SU-DHL-6 (cell line): ENCODE measurements around the gene FAM227A.

Source experiments
- H2AFZ ChIP-seq: fragments of 200-600 bp; sonication (generic); 2 replicates; pipeline ENCODE4 v1.6.1; 2014; ENCODE audit warnings: low read depth, mild to moderate bottlenecking, moderate library complexity, mixed read lengths, antibody characterized with exemption, low read length; ENCODE audit not compliant: severe bottlenecking
- H3F3A ChIP-seq: fragments of 200-600 bp; shearing (Covaris generic); 2 replicates; pipeline ENCODE4 v1.6.0; 2016; ENCODE audit warnings: antibody characterized with exemption, mild to moderate bottlenecking; ENCODE audit not compliant: insufficient read depth
- H3K27ac ChIP-seq: fragments of 200-600 bp; sonication (generic); 2 replicates; pipeline ENCODE4 v1.5.1; 2016; ENCODE audit warnings: low read depth, mild to moderate bottlenecking, low read length, moderate library complexity, mixed read lengths
- H3K27me3 ChIP-seq: fragments of 200-600 bp; sonication (generic), shearing (Covaris generic); 2 replicates; pipeline ENCODE4 v1.6.0; 2014; ENCODE audit warnings: mild to moderate bottlenecking, low read length
- H3K36me3 ChIP-seq: fragments of 200-600 bp; sonication (generic); 2 replicates; pipeline ENCODE4 v1.6.1; 2014; ENCODE audit warnings: mild to moderate bottlenecking, low read length, mixed read lengths
- H3K4me2 ChIP-seq: fragments of 300-600, 200-600 bp; shearing (Covaris generic), sonication (generic); 2 replicates; pipeline ENCODE4 v1.6.0; 2014; ENCODE audit warnings: low read length, low read depth, mild to moderate bottlenecking; ENCODE audit not compliant: poor library complexity, severe bottlenecking
- H3K4me3 ChIP-seq: fragments of 200-600 bp; sonication (generic); 2 replicates; pipeline ENCODE4 v1.5.1; 2014; ENCODE audit warnings: antibody characterized with exemption, low read length, mild to moderate bottlenecking, mixed read lengths; ENCODE audit not compliant: insufficient read depth, poor library complexity, severe bottlenecking
- H3K79me2 ChIP-seq: fragments of 200-600 bp; sonication (generic); 2 replicates; pipeline ENCODE4 v1.6.1; 2014; ENCODE audit warnings: mild to moderate bottlenecking, low read length, moderate library complexity; ENCODE audit not compliant: insufficient read depth
- H3K9ac ChIP-seq: fragments of 200-600 bp; sonication (generic); 2 replicates; pipeline ENCODE4 v1.7.0; 2014; ENCODE audit warnings: mild to moderate bottlenecking, low read length
- H3K9me2 ChIP-seq: fragments of 200-600 bp; sonication (generic); replicated peaks from 2 replicates; pipeline ENCODE4 v1.6.1; 2014; ENCODE audit warnings: low read length; ENCODE audit not compliant: insufficient read depth
- H3K9me3 ChIP-seq: fragments of 200-600 bp; sonication (generic); 2 replicates; pipeline ENCODE4 v1.6.1; 2014; ENCODE audit warnings: low read length, mixed read lengths; ENCODE audit not compliant: insufficient read depth
- H4K20me1 ChIP-seq: fragments of 200-600 bp; sonication (generic); 2 replicates; pipeline ENCODE4 v1.6.1; 2014; ENCODE audit warnings: low read depth, mild to moderate bottlenecking, antibody characterized with exemption, low read length, moderate library complexity, mixed read lengths
- CTCF ChIP-seq: fragments of 200-600 bp; sonication (generic); IDR thresholded peaks from one replicate; pipeline ENCODE4 v1.5.1; 2017; ENCODE audit warnings: antibody characterized with exemption, mild to moderate bottlenecking, low read length, moderate library complexity; ENCODE audit not compliant: insufficient read depth, poor library complexity, severe bottlenecking
- EZH2phosphoT487 ChIP-seq: fragments of 200-600 bp; sonication (generic), shearing (Covaris generic); conservative IDR thresholded peaks from 2 replicates; pipeline ENCODE4 v1.6.1; 2018; ENCODE audit warnings: mild to moderate bottlenecking, antibody characterized with exemption, low read length, moderate library complexity, mixed read lengths

Gene FAM227A

DNA sequence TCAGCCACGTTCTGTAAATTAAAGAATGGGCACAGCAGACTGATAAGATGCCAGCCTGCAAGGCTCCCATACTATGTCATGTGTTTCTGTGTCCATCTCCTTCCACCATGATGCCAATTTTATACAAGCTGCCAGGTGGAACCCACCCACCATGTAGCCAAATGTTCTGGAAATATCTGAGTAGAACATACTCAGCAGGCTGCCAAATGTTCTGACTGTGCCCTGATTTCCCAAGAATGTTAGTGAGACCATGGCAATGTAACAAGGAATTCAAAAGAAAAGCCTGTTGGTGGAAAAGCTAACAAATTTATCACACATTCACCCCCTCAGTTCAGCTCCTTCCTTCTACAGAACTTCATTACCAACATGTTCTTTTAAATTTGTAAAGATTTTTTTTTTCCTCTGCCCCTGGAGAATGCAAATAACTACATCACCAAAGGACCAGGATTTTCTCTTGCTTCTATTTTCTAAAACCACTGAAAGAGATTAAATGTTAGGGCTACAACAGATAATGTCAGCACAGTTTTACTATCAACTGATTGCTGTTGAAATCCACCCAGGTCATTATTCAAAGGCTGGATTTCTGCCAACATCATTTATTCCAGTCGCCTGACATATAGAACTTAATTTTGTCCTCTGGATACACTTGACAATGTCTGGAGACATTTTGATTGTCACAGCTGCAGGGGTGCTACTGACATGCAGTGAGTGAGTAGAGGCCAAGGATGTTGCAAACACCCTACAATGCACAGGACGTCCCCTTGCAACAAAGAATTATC, 89.3 kb downstream of the FAM227A start:
- Histone ChIP-seq H3K27me3 (no peaks in the 10 kb centered on the region), H3K36me3 (no peaks in the 10 kb centered on the region), H3K27ac (no peak overlapping the region), H3K79me2 (no peaks in the 10 kb centered on the region), H3K9me2 (no peaks in the 10 kb centered on the region), H2AFZ (no peak overlapping the region), H3K4me3 (no peak overlapping the region), H3K9ac (no peak overlapping the region), H3F3A (peaks cover 13% of the 10 kb centered on the region; the same call in 1 of the 2 replicates), H3K4me2 (no peak overlapping the region), H4K20me1 (no peaks in the 10 kb centered on the region), H3K9me3 (no peaks in the 10 kb centered on the region)
- TF ChIP-seq CTCF (no peak), EZH2phosphoT487 (no peak)

DNA sequence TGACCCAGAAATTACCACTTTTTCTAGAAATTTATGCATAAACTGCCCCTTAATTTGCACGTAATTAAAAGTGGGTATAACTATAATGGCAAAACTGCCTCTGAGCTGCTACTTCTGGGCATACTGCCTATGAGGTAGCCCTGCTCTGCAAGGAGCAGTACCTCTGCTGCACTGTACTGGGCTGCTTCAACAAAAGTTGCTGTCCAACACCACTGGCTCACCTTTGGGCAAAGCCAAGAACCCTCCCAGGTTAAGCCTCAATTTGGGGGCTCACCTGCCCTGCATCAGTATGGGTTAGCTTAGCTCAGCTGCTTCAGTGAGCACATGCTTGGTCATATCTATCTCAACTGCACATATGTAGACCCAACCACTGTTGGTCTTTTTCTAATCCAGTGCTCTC, 90.8 kb downstream of the FAM227A start:
- Histone ChIP-seq H3K4me3 (no peak overlapping the region), H3K9ac (no peak overlapping the region), H3K9me2 (no peaks in the 10 kb centered on the region), H3K79me2 (no peaks in the 10 kb centered on the region), H3F3A (0 out of 2 replicates have a peak, but pooled peaks cover 6% of the 10 kb centered on the region), H3K27me3 (no peaks in the 10 kb centered on the region), H2AFZ (no peak overlapping the region), H3K36me3 (no peaks in the 10 kb centered on the region), H3K4me2 (no peak overlapping the region), H4K20me1 (no peaks in the 10 kb centered on the region), H3K27ac (no peak overlapping the region), H3K9me3 (no peaks in the 10 kb centered on the region)
- TF ChIP-seq CTCF, result no peak

DNA sequence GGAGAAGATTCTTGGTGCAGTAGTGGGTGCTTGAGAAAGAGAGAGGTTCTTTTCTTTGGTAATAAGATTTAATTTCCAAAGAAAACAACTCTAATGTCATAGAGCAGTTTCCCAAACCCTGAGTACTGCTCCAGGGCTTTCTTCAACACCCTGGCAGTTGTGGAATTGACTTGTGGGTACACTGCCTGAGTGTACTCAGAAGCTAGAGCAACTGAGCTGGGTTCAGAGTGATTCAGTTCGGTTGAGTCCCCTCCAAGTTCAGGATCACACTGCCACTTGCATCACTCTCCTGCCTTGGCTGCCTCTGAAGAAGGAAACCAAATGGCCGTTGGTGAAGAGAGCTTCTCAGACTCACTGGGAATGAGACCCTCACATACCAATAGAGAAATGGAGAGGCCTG, 91.5 kb downstream of the FAM227A start:
- H3K4me2 ChIP-seq, result no peak overlapping the region
- H3K9me3 ChIP-seq, result no peaks in the 10 kb centered on the region
- 0 out of 2 replicates have a peak, but pooled peaks cover 6% of the 10 kb centered on the region for H3F3A ChIP-seq
- H2AFZ ChIP-seq, result no peak overlapping the region
- no peak overlapping the region for H3K27ac ChIP-seq
- no peaks in the 10 kb centered on the region for H3K36me3 ChIP-seq
- H3K27me3 ChIP-seq, result no peaks in the 10 kb centered on the region
- H3K9ac ChIP-seq, result no peak overlapping the region
- H3K79me2 ChIP-seq, result no peaks in the 10 kb centered on the region
- no peaks in the 10 kb centered on the region for H3K9me2 ChIP-seq
- TF ChIP-seq CTCF (no peak), EZH2phosphoT487 (no peak)
- no peaks in the 10 kb centered on the region for H4K20me1 ChIP-seq
- H3K4me3 ChIP-seq, result no peak overlapping the region
